ENCODE data around the gene MBD5.
"Not testable (repeated sequence)": the region's sequence is repeated elsewhere in the genome, so short reads cannot be mapped to it uniquely, and the experiment has no call there.

Gene MBD5

DNA sequence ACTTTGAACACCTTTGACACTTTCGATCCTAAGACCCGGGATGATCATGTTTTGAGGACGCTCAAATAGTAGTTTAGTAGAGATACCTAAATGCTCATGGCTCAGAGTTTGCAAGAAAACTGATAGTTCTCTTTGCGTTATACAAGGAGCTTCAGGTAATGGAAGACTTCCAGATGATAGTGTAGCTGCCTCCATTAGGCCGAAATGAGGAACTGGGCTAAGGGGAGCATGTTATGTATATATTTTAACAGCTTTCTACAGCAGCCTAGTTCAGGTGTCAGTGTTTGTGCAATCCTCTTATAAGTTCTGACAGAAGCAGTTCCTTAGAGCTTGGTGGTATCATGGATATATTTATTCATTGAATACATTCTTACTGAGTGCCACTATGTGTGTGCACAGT is 496.9 kb downstream of the MBD5 start:
- no peak for DNase-seq (ENCODE audit: low read depth, low spot score)

DNA sequence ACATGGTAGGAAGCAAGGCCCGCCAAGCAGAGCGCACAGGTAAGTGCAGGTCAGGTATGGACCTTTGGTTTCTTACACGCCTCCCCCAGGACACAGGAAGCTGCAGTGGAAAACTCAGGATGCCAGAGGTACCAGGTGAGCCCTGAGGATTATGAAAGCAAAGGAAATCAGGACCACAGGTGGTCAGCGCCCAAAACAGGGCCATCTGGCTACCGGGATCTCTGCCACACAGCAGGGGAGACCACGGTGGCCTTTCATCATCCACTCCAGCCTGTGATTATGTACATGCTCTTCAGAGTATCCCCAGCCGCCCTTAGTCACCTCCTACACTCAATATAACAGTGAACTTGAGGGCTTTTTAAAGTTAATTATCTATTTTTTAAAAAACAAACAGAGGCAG is 498.1 kb downstream of the MBD5 start:
- DNase-seq (ENCODE audit: low read depth, low spot score) = no peak

DNA sequence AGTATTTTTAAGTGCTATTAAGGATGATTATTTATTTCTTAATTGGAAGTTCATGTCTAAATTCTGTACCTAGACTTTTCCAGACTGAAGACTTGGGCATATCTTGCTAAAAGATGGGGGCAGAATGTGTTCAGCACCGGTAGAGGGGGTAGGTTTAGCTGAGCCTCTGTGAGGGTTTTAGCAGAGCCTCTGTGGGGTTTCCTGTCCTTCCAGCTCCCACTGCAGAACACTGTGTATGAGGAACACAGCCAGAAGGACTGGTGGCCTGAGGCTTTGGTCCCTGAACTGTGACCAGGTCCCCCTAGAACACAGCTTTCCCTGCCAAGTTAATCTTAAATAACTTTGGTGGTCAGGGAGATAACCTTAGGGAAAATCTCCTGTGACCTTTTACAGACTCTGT is 500.3 kb downstream of the MBD5 start:
- no peak for DNase-seq (ENCODE audit: low read depth, low spot score)

DNA sequence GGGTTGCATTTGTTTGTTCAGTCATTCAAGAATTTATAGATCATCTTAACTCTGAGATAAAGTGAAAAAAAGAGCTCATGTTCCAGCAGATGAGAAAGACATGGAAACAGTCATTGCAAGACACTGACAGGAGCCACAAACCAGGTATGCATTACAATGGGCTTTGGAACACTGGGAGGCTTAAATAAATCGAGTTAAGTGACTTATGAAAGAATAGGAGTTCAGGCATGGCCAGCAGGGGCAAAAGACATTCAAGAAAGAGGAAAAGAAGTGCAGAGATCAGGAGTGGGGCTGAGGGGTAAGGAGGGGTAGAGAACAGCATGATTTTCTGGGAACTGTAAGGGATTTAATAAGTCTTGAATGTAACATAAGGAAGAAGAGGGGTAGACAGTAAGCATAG is 502.4 kb downstream of the MBD5 start:
- no peak for DNase-seq (ENCODE audit: low read depth, low spot score)

DNA sequence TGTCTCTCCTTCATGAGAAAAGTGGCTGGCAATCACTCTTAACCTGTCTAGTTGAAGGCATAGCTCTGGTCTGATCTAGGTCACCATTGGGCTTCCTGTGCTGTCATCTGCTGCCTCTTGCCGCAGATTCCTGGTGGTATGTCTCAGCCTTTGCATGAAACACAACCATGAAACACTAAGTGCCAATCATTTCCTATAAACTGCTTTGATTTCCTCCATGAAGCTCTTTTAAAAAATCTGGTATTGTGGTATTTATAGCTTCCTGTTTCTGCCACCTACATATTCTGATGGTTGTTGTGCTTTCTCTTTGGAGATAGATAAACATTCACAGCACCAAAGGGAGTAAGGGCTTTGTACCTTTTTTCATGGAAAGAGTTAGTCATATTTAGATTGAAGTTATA is 503.6 kb downstream of the MBD5 start:
- no peak for DNase-seq (ENCODE audit: low read depth, low spot score)

GRCh38 chr2:148525130-148525529 is 504.2 kb downstream of the MBD5 start:
- no peak for DNase-seq (ENCODE audit: low read depth, low spot score)

DNA sequence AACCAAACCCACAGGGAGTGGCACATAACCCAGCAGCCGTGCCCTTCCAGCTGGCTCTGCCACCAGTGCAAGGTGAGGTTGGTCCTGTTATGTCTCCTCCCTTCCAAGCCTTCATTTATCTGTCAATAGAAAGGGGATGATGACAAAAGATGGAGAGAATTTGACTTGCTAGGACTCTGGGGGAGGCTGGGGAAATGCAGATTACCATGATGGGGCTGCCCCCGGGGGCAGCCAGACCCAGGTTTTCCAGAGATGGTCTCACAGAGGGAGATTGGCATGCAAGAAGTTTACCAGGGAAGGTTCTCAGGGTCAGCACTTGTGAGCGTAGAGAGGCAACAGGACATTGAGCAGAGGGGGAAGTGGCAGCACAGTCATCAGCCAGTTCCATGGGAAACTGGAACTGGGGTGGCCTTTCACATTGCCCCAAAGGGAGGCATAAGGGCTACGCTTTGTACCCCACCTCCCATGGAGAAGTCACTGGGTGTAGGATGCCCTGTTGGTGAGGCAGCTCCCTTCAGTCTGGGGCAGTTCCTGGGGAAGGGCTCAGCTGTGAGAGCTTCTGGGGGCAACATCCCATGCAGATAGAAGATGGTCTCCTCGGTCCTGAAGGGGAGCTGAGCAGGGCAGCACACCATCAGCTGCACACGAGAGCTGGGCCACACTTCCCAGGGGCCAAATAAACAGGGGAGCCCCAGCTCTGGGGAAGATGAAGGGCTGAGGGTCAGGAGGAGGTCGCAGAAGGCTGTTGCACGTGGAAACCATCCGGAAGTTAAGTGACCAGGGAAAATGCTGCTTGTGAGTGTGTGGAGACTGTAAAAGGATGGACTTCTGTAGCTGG is 505.8 kb downstream of the MBD5 start:
- DNase-seq (ENCODE audit: low read depth, low spot score) = no peak

DNA sequence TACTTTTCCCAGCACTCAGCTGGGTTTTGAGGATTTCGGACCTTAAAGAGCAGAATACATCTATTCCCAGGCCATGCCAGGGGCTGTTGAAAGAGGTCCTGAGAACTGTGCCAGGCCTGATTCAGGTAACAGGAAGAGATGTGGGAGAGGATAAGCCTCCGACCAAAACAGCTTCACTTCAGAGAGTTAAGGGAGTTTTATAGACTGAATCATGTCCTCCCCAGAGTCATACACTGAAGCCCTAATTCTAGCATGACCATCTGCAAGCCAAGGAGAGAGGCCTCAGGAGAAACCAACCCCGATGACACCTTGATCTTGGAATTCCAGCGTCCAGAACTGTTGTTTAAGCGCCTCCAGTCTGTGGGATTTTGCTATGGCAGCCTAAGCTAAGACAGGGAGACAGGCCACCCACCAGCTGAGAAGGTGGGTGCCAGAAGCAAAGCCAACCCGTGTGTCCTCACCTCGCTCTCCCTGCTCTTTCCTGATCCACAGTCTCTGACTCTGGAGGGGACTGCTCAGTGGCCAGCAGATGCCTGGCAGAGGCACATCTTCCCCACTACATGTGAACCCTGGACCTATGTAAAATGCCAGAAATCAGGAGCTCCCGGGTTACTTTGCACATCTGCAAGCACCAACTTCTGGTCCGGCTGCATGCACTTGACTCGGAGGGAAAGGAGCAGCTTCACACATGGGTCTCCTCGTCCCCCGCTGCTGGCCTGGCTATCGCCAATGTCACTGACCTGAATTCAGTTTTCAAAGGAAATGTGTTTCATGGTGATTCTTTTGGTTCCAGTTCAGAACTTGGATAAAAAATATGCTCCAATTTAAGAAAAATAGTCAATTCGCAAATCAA is 506.8 kb downstream of the MBD5 start:
- DNase-seq (ENCODE audit: low read depth, low spot score) = no peak

GRCh38 chr2:148528356-148529064 is 507.6 kb downstream of the MBD5 start:
- no peak for DNase-seq (ENCODE audit: low read depth, low spot score)

GRCh38 chr2:148529745-148530144 is 508.9 kb downstream of the MBD5 start:
- no peak for DNase-seq (ENCODE audit: low read depth, low spot score)

- no peak for DNase-seq (ENCODE audit: low read depth, low spot score)
Measured at GRCh38 chr2:148530350-148530749, 509.5 kb downstream of the MBD5 start.

DNA sequence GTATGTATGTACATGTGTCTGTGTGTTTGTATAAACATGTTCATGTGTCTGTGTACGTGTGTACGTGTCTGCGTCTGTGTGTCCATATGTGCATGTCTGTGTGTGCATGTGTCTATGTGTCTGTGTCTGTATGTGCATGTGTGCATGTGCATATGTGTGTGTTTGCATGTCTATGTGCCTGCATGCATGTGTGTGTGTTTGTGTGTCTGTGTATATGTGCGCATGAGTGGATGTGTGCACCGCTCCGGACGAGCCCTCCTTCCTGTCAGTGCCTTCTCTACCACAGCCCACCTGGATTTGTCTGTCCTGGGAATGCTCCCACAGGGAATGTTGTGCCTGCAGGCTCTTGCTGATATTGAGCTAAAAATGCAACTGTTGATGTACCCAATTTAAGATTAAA is 510.3 kb downstream of the MBD5 start:
- no peak for DNase-seq (ENCODE audit: low read depth, low spot score)

DNA sequence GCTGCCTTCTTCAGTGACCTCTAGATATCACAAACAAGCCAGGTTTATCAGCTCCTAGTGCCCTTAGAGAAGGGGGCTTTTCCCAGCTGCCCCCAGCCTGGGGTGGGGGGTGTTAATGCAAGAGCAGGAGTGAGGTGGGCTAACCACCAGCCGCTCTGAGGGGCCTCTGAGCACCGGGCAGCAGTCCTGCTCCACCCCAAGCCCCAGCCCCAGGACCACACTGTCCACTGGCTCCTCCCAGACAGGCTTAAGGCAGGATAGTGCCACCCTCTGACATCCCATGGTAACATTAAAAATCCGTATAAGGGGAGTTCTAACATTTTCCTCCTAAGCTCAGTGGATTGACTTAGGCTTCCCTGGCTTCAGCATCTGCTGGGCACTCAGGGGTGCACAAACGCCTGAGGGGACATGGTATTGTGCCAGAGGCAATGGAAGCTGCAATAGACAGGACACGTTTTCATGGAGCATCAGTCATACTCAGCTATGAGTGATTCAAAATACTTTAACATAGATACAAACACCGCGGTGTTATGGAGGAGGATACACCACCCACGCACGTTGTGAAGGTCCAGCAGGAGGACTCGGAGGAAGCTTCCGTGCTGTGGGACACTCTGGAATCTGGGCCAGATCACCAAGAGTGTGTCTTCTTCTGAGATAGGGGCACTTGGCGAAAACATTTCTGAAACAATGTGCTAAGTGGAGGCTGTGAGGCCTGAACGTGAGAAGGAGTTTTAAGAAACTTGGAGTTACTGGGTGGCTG is 511.0 kb downstream of the MBD5 start:
- DNase-seq (ENCODE audit: low read depth, low spot score) = no peak

- DNase-seq (ENCODE audit: low read depth, low spot score) = no peak
Measured at GRCh38 chr2:148533004-148533403, 512.1 kb downstream of the MBD5 start.

DNA sequence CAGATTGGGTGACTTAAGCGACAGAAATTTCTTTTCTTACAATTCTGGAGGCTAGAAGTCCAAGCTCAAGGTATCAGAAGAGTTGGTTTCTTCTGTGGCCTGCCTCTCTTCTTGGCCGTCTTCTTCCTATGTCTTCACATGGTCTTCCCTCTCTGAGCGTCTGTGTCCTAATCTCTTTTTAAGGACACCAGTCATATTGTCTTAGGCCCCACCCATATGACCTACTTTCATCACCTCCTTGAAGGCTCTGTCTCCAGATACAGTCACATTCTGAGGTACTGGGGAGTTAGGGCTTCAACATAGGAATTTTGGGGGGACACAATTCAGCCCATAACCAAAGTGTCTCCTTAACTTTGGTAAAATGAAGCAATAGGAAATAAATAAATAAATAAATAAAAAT is 512.8 kb downstream of the MBD5 start:
- no peak for DNase-seq (ENCODE audit: low read depth, low spot score)

- no peak for DNase-seq (ENCODE audit: low read depth, low spot score)
Measured at GRCh38 chr2:148534416-148535204, 513.7 kb downstream of the MBD5 start.

- no peak for DNase-seq (ENCODE audit: low read depth, low spot score)
Measured at GRCh38 chr2:148538375-148538774, 517.5 kb downstream of the MBD5 start.

GRCh38 chr2:148540022-148540421 is 519.1 kb downstream of the MBD5 start:
- DNase-seq (ENCODE audit: low read depth, low spot score) = no peak

- no peak for DNase-seq (ENCODE audit: low read depth, low spot score)
Measured at GRCh38 chr2:148541792-148542191, 520.9 kb downstream of the MBD5 start.

DNA sequence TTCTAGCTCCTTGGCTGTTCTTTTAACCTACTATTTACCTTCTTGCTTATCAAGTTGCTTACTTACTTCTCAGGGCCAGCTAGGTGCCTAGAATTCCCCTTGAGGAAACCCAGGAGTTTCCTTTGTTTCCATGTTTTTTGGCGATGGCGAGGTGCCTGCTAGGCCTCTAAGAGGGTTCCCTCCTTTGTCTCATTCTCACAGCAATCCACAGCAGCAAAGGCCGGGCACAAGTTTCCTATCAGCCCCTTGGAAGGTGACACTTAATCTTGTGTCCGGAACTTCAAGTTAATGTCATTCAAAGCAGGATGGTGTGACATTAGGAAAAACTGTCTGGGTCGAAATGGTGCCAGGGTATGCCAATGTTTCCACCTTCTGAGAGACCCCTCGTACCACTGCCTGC is 521.7 kb downstream of the MBD5 start:
- no peak for DNase-seq (ENCODE audit: low read depth, low spot score)

- not testable (repeated sequence) for DNase-seq (ENCODE audit: low read depth, low spot score)
Measured at GRCh38 chr2:148543088-148543540, 522.2 kb downstream of the MBD5 start.

Measured in brain pericyte (primary cell).